Endothelial cell of umbilical vein (primary cell): Measurements from ENCODE around the gene ARNT2. TPM values are rescaled to one million over a fixed set of nuclear protein-coding genes. Genes with fewer than 3 reads are reported as not detected.

Experiments
- BruUV-seq: library from RNA; stranded (reverse); fragments of 400-500 nt; replicated peaks from 2 replicates; lab custom pipeline; 2021; lab: Mats Ljungman, UMichigan
- CTCF ChIA-PET: fragments of 300-600, 350-600 bp; sonication (Branson Sonifier 250); formaldehyde crosslinking; loops from one replicate; lab custom pipeline; 2021; ENCODE audit warnings: antibody characterized with exemption, inconsistent platforms; lab: Charles Lee
- POLR2A ChIA-PET: fragments of 300-600, 350-600 bp; sonication (Branson Sonifier 250); formaldehyde crosslinking; loops from one replicate; lab custom pipeline; 2021; ENCODE audit warnings: antibody characterized with exemption, inconsistent platforms; lab: Charles Lee
- DNase-seq: peaks from one replicate; pipeline ENCODE4 v3.0.0-alpha.2; 2011; ENCODE audit warnings: low read depth, low spot score
- FAIRE-seq: peaks from 2 replicates; lab custom pipeline; 2011; peaks lifted over from hg19 to GRCh38; lab: Jason Lieb, UNC
- H2AFZ ChIP-seq: 2 replicates; pipeline ENCODE4 v1.6.0; 2012; ENCODE audit warnings: low read depth, low read length, control low read depth, inconsistent platforms
- H3K27ac ChIP-seq: 2 replicates; pipeline ENCODE4 v1.5.1; 2011; ENCODE audit warnings: low read depth, mild to moderate bottlenecking, control low read depth, low read length, moderate library complexity; ENCODE audit not compliant: insufficient read depth
- H3K27me3 ChIP-seq, 2 experiments: 2 replicates each; pipeline versions ENCODE4 v1.6.0 to v1.6.1; 2011; ENCODE audit warnings: low read length in 2 of 2, mixed read lengths in 1 of 2; ENCODE audit not compliant: control insufficient read depth in 2 of 2, insufficient read depth in 2 of 2
- H3K36me3 ChIP-seq, 2 experiments: 2 replicates in 1 of 2; 3 replicates in 1 of 2; pipeline ENCODE4 v1.5.1; 2011; ENCODE audit warnings: low read length in 2 of 2, mild to moderate bottlenecking in 1 of 2, moderate library complexity in 1 of 2; ENCODE audit not compliant: control insufficient read depth in 2 of 2, insufficient read depth in 2 of 2; ENCODE audit errors: extremely low read depth in 1 of 2
- H3K4me1 ChIP-seq: 3 replicates; pipeline ENCODE4 v1.5.1; 2011; ENCODE audit warnings: mild to moderate bottlenecking, low read length; ENCODE audit not compliant: control insufficient read depth, insufficient read depth; ENCODE audit errors: extremely low read depth
- H3K4me2 ChIP-seq: 2 replicates; pipeline ENCODE4 v1.6.1; 2011; ENCODE audit warnings: low read length, control low read depth, mixed read lengths; ENCODE audit not compliant: insufficient read depth
- H3K4me3 ChIP-seq, 3 experiments: fragments of 200-600 bp in 1 of 3; sonication (generic), shearing (Covaris generic) in 1 of 3; replicated peaks in 1 of 3; 2 replicates each; pipeline ENCODE4 v1.5.1; 2011 to 2016; ENCODE audit warnings: control low read depth in 3 of 3, low read length in 3 of 3, mild to moderate bottlenecking in 2 of 3, inconsistent platforms in 1 of 3, low read depth in 1 of 3, moderate library complexity in 1 of 3; ENCODE audit not compliant: insufficient read depth in 1 of 3
- H3K79me2 ChIP-seq: 2 replicates; pipeline ENCODE4 v1.6.0; 2012; ENCODE audit warnings: low read length, inconsistent platforms; ENCODE audit not compliant: control insufficient read depth, insufficient read depth
- H3K9ac ChIP-seq: replicated peaks from 2 replicates; pipeline ENCODE3; 2011; ENCODE audit warnings: low read length, control low read depth; ENCODE audit not compliant: insufficient read depth; ENCODE audit errors: extremely low read depth
- H3K9me1 ChIP-seq: replicated peaks from 3 replicates; pipeline ENCODE4 v1.6.0; 2011; ENCODE audit warnings: mild to moderate bottlenecking, low read length; ENCODE audit not compliant: control insufficient read depth, insufficient read depth; ENCODE audit errors: extremely low read depth
- H3K9me3 ChIP-seq: replicated peaks from 2 replicates; pipeline ENCODE4 v1.5.1; 2012; ENCODE audit warnings: low read length, inconsistent platforms; ENCODE audit not compliant: control insufficient read depth, insufficient read depth
- H4K20me1 ChIP-seq: replicated peaks from 2 replicates; pipeline ENCODE3; 2011; ENCODE audit warnings: mild to moderate bottlenecking, low read length; ENCODE audit not compliant: control insufficient read depth, insufficient read depth; ENCODE audit errors: extremely low read depth
- EZH2 ChIP-seq: IDR thresholded peaks from 2 replicates; pipeline ENCODE4 v1.6.1; 2012; ENCODE audit warnings: borderline replicate concordance, low read depth, mild to moderate bottlenecking, moderate library complexity, low read length, inconsistent platforms; ENCODE audit not compliant: severe bottlenecking
- FOS ChIP-seq: IDR thresholded peaks from 2 replicates; pipeline ENCODE4 v1.6.1; 2011; ENCODE audit warnings: mild to moderate bottlenecking, low read length, moderate library complexity, borderline replicate concordance; ENCODE audit not compliant: insufficient read depth
- GATA2 ChIP-seq: IDR thresholded peaks from 2 replicates; pipeline ENCODE4 v1.7.0; 2011; ENCODE audit warnings: low read depth, mild to moderate bottlenecking, moderate library complexity, mixed read lengths, low read length; ENCODE audit not compliant: insufficient read length, insufficient read depth
- JUN ChIP-seq: IDR thresholded peaks from 2 replicates; pipeline ENCODE4 v1.6.1; 2011; ENCODE audit warnings: borderline replicate concordance, low read depth; ENCODE audit not compliant: insufficient read length, insufficient read depth
- MYC ChIP-seq: IDR thresholded peaks from one replicate; pipeline ENCODE4 v1.6.1; 2011; ENCODE audit warnings: mild to moderate bottlenecking, low read depth, low read length
- POLR2A ChIP-seq: IDR thresholded peaks from 2 replicates; pipeline ENCODE4 v1.6.1; 2012; ENCODE audit warnings: low read depth, mild to moderate bottlenecking, control low read depth, low read length
- POLR2AphosphoS5 ChIP-seq: IDR thresholded peaks from 2 replicates; pipeline ENCODE4 v1.6.1; 2012; ENCODE audit warnings: low read depth, mild to moderate bottlenecking, control low read depth, low read length, moderate library complexity; ENCODE audit not compliant: insufficient read depth
- dilution Hi-C: fragments of 300-500 bp; cut with MboI; formaldehyde crosslinking; loops from one replicate; pipeline ENCODE4 v1.15.0; 2019; ENCODE audit warnings: low sequenced_read_pairs; ENCODE audit not compliant: extremely low pct_ligation_motif_present
- intact Hi-C: fragments of 100-400 bp; cut with micrococcal nuclease; formaldehyde crosslinking; loops from one replicate; pipeline ENCODE4 v1.10.0; 2022
- polyA plus RNA-seq, 4 experiments: library from polyadenylated mRNA; depleted of rRNA in 3 of 4; stranded (reverse) in 3 of 4; unstranded in 1 of 4; fragments of >200 nt; gene quantifications; 2 replicates each; pipeline versions ENCODE4 v1.2.1 to v1.2.3, GENCODE V29; 2011 to 2012; ENCODE audit warnings: missing spikeins in 1 of 4
- total RNA-seq: library from RNA; stranded (reverse); gene quantifications from 2 replicates; pipeline ENCODE4 v1.2.3, GENCODE V29; 2021
- TF ChIP-seq, protein P1 (sequence below): IDR thresholded peaks from 2 replicates; pipeline ENCODE4 v1.6.1; 2011; ENCODE audit not compliant: insufficient read depth, insufficient read length
- TF ChIP-seq, protein P2 (sequence below), 2 donors: IDR thresholded peaks; 1 replicate in 1 of 2; 2 replicates in 1 of 2; pipeline ENCODE4 v1.5.1; 2011; ENCODE audit warnings: low read length in 2 of 2, mild to moderate bottlenecking in 2 of 2, moderate library complexity in 2 of 2, control low read depth in 1 of 2, inconsistent platforms in 1 of 2, low read depth in 1 of 2; ENCODE audit not compliant: insufficient read depth in 1 of 2; ENCODE audit errors: extremely low read depth in 1 of 2

Gene ARNT2
- total and polyA plus RNA-seq, 2 donors (not counting 3 experiments of a cell fraction or from before 2014, with no cell fraction given), result 0.03 to 0.20 TPM

DNA sequence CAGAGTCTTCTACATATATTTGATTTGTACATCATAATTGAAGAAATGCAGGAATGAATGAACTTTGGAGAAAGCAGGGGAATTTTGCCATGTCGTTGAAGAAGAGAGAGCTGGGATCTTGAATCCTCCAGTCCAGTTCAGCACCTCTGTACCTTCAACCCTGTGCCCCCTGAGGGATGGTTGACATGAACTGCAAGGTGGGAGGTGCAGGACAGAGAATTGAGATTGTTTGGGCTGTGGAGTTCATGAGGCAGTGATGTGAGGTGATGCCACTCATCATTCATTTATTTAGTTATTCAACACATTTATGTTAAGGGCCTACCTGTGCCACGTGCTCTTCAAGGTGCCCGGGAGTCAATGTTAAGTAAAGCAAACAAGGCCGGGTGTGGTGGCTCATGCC lies 104.6 kb downstream of the ARNT2 start:
- Histone ChIP-seq H3K36me3 (no peaks in the 10 kb centered on the region), H3K4me2 (no peak overlapping the region), H3K9me3 (no peaks in the 10 kb centered on the region), H3K79me2 (no peaks in the 10 kb centered on the region), H3K9me1 (no peaks in the 10 kb centered on the region), H2AFZ (no peak overlapping the region), H3K4me1 (no peaks in the 10 kb centered on the region), H4K20me1 (no peaks in the 10 kb centered on the region), H3K9ac (no peak overlapping the region), H3K27me3 (no peaks in the 10 kb centered on the region), H3K4me3 (no peak overlapping the region), H3K27ac (no peak overlapping the region)
- BruUV-seq, result no TSS peak
- DNase-seq, result no peak
- dilution Hi-C loops, result no loop called here
- intact Hi-C loops, result no loop called here
- ChIA-PET CTCF (no interaction called here), POLR2A (no interaction called here)
- TF ChIP-seq POLR2AphosphoS5 (no peak), FOS (no peak), MYC (no peak), JUN (no peak), EZH2 (no peak), POLR2A (no peak), GATA2 (no peak)
- TF ChIP-seq, protein P1, sequence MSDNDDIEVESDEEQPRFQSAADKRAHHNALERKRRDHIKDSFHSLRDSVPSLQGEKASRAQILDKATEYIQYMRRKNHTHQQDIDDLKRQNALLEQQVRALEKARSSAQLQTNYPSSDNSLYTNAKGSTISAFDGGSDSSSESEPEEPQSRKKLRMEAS, result no peak
- TF ChIP-seq, protein P2, sequence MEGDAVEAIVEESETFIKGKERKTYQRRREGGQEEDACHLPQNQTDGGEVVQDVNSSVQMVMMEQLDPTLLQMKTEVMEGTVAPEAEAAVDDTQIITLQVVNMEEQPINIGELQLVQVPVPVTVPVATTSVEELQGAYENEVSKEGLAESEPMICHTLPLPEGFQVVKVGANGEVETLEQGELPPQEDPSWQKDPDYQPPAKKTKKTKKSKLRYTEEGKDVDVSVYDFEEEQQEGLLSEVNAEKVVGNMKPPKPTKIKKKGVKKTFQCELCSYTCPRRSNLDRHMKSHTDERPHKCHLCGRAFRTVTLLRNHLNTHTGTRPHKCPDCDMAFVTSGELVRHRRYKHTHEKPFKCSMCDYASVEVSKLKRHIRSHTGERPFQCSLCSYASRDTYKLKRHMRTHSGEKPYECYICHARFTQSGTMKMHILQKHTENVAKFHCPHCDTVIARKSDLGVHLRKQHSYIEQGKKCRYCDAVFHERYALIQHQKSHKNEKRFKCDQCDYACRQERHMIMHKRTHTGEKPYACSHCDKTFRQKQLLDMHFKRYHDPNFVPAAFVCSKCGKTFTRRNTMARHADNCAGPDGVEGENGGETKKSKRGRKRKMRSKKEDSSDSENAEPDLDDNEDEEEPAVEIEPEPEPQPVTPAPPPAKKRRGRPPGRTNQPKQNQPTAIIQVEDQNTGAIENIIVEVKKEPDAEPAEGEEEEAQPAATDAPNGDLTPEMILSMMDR (IDR thresholded peaks at IDR 0.05; ENCODE audit: extremely low read depth in 1 of 2, insufficient read depth in 1 of 2, low read depth in 1 of 2, low read length in 2 of 2), result no peak
- no peak for FAIRE-seq
